HG02885 (cell line): Measurements from ENCODE around the gene LARGE1.

Experiments used
- ATAC-seq: cut with Tn5 transposase; IDR thresholded peaks from one replicate; pipeline ENCODE4 v1.9.1; 2021; ENCODE audit warnings: mild to moderate bottlenecking; ENCODE audit not compliant: unreplicated experiment, poor library complexity

The LARGE1 gene

DNA sequence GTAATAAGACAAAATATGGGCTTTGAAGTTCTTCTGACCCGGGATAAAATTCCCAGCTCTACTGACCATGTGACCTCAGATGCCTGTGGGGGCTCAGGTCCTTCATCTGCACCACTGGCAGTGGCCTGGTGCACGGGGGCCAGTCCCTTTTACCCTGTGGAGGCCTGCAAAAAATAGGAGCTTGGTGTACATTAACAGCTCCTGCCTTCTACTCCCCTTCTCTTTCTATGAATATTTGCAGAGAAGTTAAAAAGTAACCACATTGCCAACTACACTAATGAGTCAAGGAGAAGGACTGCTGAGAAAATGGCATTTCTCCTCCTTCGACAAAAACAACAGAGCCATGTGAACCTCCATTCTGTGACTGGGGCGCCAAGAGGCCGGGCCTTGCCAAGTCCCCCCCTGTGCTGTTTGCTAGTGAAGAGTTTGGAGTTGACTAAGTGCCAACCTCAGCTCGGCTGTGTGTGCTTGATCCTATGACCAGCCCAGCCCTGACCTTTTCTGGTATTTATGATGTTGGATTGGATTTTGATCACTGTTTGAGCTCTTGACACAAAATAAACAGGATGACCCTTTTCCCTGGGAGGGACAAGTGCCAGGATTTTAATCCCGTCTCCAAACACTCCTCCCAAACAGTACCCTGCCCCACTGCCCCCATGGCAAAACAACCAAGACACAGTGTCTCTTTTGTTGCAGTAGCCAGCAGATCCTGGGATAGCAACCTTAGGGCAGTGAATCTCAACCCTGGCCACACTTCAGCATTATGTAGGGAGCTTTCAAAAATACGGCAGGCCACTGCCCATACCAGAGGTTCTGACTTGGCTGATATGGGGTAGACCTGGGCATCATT is 380.1 kb downstream of the LARGE1 start:
- no peak for ATAC-seq

DNA sequence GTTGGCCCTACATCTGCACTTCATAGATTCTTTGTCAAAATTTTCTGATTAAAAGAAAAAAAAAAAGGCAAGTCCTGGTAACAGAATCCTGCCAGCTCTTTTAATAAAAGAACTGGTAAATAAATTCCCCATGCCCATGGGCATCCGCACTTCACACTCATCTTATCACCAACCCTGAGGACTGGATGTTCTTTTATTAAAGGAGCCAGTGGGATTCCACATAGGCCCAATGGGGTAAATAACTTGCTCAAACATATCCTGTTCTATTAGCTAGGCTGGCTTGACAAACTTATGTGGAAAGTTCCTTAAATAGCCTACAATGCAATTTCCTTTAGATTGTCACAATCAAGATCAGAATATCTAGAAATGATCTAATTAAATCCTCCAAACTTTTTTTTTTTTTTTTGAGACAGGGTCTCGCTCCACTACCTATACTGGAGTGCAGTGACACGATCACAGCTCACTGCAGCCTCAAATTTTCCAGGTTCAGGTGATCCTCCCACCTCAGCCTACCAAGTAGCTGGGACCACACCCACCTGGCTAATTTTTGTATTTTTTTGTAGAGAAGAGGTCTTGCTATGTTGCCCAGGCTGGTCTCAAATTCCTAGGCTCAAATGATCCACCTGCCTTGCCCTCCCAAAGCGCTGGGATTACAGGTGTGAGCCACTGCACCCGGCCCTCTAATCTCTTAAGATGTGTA is 380.9 kb downstream of the LARGE1 start:
- ATAC-seq, result no peak

GRCh38 chr22:33538277-33538885 is 381.9 kb downstream of the LARGE1 start:
- no peak for ATAC-seq

- ATAC-seq, result no peak
Measured at GRCh38 chr22:33537059-33537458, 383.2 kb downstream of the LARGE1 start.

DNA sequence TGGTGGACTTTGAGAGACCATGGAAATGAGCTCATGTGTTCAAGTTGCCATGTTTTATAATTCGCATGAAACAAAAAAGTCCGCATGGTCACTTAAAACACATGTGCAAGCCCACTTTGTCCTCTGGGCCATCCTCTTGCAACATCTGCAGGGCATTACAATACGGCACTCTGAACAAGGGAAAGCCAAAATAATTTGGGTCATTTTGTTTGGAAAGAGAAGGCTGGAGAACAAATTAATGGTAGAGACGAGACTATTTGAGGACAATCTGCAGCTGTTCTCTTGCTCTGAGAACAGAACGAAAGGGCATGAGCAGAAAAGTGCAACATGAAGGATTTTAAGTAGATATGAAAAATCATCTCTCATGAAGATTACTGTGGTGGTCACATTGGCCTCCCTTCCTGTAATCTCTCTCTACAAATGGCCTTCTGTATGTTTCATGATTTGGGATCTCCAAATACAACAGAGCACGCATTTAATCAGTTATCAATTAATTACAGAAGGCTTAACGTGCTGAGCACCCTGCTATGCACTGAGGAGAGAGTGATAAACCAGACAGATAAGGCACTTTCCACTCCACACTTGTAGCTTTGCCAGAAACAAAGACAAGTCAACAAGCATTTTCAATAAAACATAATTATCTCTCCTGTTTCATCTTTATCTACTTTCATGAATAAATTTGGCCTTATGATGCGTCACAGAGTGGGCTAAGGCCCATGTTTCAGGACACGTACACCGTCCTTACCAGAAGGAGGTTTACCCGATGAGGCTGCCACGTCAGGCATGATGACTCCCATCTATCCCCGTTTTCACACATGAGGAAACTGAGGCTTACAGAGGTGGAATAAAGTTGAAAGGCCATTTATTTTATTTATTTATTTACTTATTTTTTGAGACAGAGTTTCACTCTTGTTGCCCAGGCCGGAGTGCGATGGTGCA is 384.1 kb downstream of the LARGE1 start:
- no peak for ATAC-seq

DNA sequence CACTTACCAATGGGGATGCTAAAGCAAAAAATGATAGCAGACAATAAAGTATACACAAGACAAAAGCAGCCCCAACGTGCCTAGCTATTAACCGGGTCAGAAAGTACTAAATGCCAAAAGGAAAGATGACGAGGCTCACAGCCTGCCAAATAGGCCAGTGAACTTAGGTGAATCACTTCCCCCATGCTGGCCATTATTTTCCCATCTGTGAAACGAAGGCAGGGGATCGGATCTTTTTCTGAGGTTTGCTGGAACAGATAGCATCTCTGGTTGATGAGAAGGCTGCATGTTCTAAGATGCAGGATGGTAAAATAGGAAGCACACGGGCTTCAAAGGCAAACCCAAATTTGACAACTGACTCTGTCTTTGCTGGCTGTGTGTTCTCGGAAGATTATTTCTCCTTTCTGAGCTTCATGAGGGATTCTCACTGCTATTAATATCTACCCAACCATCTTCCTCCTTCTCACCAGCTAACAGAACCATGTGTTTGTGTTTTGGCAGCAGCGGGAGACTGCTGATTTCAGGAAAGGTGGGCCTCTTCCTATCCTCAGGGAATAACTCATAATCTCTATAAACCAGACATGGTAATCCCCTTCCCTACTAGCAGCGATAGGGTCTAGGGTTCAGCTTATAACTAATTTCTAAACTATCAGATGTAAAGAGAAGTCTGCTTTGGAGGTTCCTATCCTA is 390.7 kb downstream of the LARGE1 start:
- no peak for ATAC-seq

DNA sequence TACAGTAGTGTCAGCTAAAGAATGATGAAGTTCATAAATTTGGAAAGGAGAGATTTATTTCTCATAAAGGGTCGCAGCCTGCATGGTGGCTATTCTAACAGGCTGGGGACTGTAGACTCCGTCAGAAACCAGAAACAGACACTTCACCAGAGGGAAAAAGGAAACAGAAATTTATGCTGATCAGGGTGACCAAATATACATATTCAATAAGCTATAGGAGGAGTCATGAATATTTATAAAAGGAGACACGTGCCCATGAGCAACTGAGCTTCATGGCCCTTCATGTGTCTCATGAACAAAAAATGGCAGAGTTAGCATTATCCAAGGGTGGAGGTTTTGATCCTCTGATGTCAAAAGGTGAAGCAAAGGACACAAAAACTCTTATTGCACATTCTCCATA is 392.1 kb downstream of the LARGE1 start:
- ATAC-seq, result no peak

DNA sequence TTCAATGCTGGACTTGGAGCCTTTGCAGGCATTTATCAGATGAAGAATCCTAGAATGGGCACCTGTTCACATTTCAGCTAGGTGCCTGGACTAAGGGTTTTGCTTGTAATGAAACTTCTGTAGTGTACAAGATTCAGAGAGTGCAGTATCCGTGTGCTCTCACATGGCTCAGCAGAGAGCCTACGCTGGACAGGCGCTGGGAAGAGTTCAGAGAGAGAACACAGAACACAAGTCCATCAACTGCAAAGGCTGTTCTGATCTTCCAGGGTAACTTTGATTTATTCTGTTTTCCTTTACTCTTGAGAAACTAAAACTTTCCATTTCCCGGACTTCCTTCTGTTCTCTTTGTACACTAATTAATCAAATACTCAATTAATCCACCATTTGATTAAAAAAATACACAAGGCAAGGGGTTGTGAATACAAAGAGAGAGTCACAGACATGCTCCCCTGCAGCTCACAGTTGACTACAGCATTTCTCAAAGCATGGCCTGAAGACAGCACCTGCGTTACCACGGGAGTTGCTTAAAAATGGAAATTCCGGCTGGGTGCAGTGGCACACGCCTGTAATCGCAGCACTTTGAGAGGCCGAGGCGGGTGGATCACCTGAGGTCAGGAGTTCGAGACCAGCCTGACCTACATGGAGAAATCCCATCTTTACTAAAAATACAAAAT is 393.7 kb downstream of the LARGE1 start:
- ATAC-seq, result no peak

- ATAC-seq, result no peak
Measured at GRCh38 chr22:33524511-33525260, 395.6 kb downstream of the LARGE1 start.

DNA sequence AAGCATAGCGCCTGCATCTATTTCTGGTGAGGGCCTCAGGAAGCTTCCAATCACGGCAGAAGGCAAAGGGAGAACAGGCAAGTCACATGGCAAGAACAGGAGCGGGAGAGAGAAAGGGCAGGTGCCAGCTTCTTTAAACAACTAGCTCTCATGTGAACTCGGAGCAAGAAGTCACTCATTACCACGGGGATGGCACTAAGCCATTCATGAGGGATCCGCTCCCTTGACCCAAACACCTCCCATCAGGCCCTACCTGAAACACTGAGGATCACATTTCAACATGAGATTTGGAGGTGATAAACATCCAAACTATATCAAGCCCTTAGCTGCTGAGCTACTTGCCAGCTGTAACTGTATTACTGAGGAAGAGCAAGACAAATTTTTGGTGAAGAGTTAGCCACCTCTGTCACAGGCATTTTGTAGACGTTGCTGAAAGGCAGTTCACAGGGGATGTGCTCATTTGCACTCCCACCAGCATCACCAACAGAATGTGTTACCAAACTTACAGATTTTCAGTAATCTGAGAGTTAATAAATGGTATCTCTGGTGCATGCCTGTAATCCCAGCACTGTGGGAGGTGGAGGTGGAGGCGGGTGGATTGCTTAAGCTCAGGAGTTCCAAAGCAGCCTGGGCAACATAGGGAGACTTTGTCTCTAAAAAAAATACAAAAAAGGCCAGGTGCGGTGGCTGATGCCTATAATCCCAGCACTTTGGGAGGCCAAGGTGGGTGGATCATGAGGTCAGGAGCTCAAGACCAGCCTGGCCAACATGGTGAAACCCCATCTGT is 398.2 kb downstream of the LARGE1 start:
- no peak for ATAC-seq

DNA sequence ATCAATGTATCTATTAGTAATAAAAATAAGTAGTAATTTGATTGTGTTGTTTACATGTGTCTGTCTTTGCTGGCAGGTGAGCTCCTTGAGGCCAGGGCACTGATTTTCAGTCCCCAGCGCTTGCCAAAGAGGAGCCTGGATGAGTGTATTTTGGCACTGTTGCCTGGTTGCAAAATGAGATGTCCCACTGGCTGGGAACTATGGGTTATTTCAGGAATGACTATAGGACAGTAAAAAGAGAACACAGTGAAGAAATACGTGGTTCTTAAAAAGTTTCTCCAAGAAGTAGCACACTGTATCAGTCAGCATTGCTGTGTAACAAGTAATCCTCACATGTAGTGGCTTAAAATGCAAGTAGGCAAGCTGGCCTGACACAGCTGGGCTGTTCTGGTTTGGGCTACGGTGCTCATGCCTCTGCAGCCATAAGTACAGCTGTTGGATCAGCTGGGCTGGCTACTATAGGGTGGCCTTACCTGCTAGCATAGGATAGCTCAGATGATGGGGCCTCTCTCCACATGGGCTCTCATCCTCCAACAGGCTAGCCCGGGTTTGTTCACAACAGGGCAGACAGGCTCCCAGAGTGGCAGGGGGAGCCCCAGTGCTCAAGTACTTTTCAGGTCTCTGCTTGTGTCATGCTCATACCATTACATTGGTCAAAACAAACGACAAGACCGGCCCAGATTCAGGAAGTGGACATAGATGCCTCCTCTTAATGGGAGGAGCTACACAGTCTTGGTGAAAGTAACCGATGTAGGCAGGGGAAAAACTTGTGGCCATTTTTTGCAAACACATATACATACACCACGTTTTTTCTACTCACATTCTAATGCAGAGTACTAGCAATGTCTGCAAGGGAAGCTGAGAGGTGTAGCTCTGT is 399.1 kb downstream of the LARGE1 start:
- ATAC-seq, result no peak

- no peak for ATAC-seq
Measured at GRCh38 chr22:33519974-33520903, 400.0 kb downstream of the LARGE1 start.

- no peak for ATAC-seq
Measured at GRCh38 chr22:33519071-33519973, 401.0 kb downstream of the LARGE1 start.

DNA sequence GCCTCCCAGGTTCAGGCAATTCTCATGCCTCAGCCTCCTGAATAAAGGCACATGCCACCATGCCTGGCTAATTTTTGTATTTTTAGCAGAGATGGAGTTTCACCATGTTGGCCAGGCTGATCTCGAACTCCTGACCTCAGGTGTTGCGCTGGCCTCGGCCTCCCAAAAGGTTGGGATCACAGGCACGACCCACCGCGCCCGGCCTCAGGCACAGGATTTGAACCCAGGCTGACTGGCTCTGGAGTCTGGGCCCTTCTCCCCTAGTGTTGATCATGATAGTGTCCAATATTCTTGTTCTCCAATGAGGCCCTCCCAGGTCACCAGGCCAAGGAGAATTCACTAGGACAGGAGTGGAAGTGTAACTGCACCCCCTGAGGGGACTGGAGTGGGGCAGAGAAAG is 401.9 kb downstream of the LARGE1 start:
- ATAC-seq, result no peak

DNA sequence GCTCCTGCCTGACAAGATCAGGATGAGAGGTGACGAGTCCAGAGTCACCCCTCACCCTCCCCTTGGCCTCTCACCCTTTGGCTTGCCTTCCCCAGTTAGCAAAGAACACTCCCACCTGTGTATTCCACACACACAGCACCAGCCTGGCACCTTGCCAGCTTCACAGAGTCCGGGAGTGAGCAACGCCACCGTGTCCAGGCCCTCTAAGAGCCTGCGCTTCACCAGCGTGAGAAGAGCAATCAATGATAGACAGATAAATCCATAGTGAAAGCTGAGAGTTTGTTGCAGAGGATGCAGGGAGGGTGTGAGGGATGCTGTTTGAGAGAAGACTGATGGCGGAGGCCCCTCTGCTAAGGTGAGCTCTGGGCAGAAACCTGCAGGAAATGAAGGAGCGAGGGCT is 404.5 kb downstream of the LARGE1 start:
- ATAC-seq, result no peak
